GM06990 (cell line): Measurements from ENCODE around the gene ZAR1.

Experiments
- DNase-seq: peaks from one replicate; pipeline ENCODE4 v3.0.0-alpha.2; 2011; ENCODE audit not compliant: insufficient read length; ENCODE audit errors: extremely low read depth
- H3K27me3 ChIP-seq: replicated peaks from 2 replicates; pipeline ENCODE4 v1.6.0; 2011; ENCODE audit warnings: low read length; ENCODE audit not compliant: control insufficient read depth, insufficient read depth
- H3K36me3 ChIP-seq: 2 replicates; pipeline ENCODE4 v1.5.1; 2011; ENCODE audit warnings: low read length; ENCODE audit not compliant: control insufficient read depth, insufficient read depth
- H3K4me3 ChIP-seq: replicated peaks from 2 replicates; pipeline ENCODE4 v1.5.1; 2011; ENCODE audit warnings: low read depth, mild to moderate bottlenecking, control low read depth, low read length
- CTCF ChIP-seq: IDR thresholded peaks from 2 replicates; pipeline ENCODE4 v1.5.1; 2011; ENCODE audit warnings: low read length, control low read depth, mild to moderate bottlenecking, inconsistent platforms; ENCODE audit not compliant: insufficient read depth, poor library complexity, severe bottlenecking

The ZAR1 gene

GRCh38 chr4:48470570-48470969 lies 19.5 kb upstream of the ZAR1 start:
- TF ChIP-seq CTCF = no peak
- Histone ChIP-seq H3K36me3 (no peaks in the 10 kb centered on the region), H3K27me3 (no peaks in the 10 kb centered on the region), H3K4me3 (no peak overlapping the region)
- no peak for DNase-seq

- Histone ChIP-seq H3K36me3 (no peaks in the 10 kb centered on the region), H3K27me3 (no peaks in the 10 kb centered on the region), H3K4me3 (no peak overlapping the region)
- no peak for TF ChIP-seq CTCF
- no peak for DNase-seq
Measured at GRCh38 chr4:48472794-48473193, 17.3 kb upstream of the ZAR1 start.

- H3K27me3 ChIP-seq = no peaks in the 10 kb centered on the region
- no peaks in the 10 kb centered on the region for H3K36me3 ChIP-seq
- no peak for TF ChIP-seq CTCF
- H3K4me3 ChIP-seq = no peak overlapping the region
- DNase-seq = no peak
Measured at GRCh38 chr4:48475770-48476169, 14.3 kb upstream of the ZAR1 start.

GRCh38 chr4:48478273-48478672 lies 11.8 kb upstream of the ZAR1 start:
- Histone ChIP-seq H3K27me3 (no peaks in the 10 kb centered on the region; the same call in 1 of the 2 replicates), H3K36me3 (no peaks in the 10 kb centered on the region), H3K4me3 (no peak overlapping the region)
- no peak for TF ChIP-seq CTCF
- no peak for DNase-seq

- Histone ChIP-seq H3K4me3 (no peak overlapping the region), H3K36me3 (no peaks in the 10 kb centered on the region), H3K27me3 (peaks cover 2% of the 10 kb centered on the region; the same call in 1 of the 2 replicates)
- no peak for TF ChIP-seq CTCF
- no peak for DNase-seq
Measured at GRCh38 chr4:48481581-48481980, 8.5 kb upstream of the ZAR1 start.

GRCh38 chr4:48483006-48483776 lies 6.9 kb upstream of the ZAR1 start, which contains the start of gene SLC10A4:
TSS of gene SLC10A4 (plus strand) at chr4:48483343. CDS start at chr4:48483562, 219 bp downstream.
- no peak within 1 kb of the TSS; the same call in 1 of the 2 replicates for H3K4me3 ChIP-seq
- no peaks in the 10 kb centered on the region for H3K36me3 ChIP-seq
- no peak for TF ChIP-seq CTCF
- peak; percentile 11 for DNase-seq
- H3K27me3 ChIP-seq = peaks cover 2% of the 10 kb centered on the region; the same call in 1 of the 2 replicates
